Effector memory CD4-positive, alpha-beta T cell (primary cell): Measurements from ENCODE around the gene NUCKS1.

ENCODE experiments used
- DNase-seq, 3 donors: peaks; one replicate each; pipeline ENCODE4 v3.0.0-alpha.2; 2020
- H3K27ac ChIP-seq: 2 replicates; pipeline ENCODE4 v1.7.0; 2013; ENCODE audit warnings: mild to moderate bottlenecking, low read length, moderate library complexity; ENCODE audit not compliant: insufficient read depth, poor library complexity, severe bottlenecking
- H3K27me3 ChIP-seq: replicated peaks from 2 replicates; pipeline ENCODE4 v1.7.0; 2013; ENCODE audit warnings: mild to moderate bottlenecking, low read length; ENCODE audit not compliant: insufficient read depth, control insufficient read depth, poor library complexity, severe bottlenecking
- H3K36me3 ChIP-seq: 2 replicates; pipeline ENCODE4 v1.7.0; 2013; ENCODE audit warnings: mild to moderate bottlenecking, low read length, moderate library complexity; ENCODE audit not compliant: control insufficient read depth, insufficient read depth
- H3K4me1 ChIP-seq: 2 replicates; pipeline ENCODE4 v1.7.0; 2013; ENCODE audit warnings: low read length, mild to moderate bottlenecking; ENCODE audit not compliant: control insufficient read depth, insufficient read depth, poor library complexity, severe bottlenecking
- H3K4me3 ChIP-seq: 2 replicates; pipeline ENCODE4 v1.7.0; 2013; ENCODE audit warnings: low read length, low read depth, mild to moderate bottlenecking; ENCODE audit not compliant: insufficient read depth, poor library complexity, severe bottlenecking
- H3K9me3 ChIP-seq: 2 replicates; pipeline ENCODE4 v1.7.0; 2013; ENCODE audit warnings: mild to moderate bottlenecking, low read length, moderate library complexity; ENCODE audit not compliant: control insufficient read depth

The NUCKS1 gene

GRCh38 chr1:205687242-205687641, 62.7 kb downstream of the NUCKS1 start:
- DNase-seq = no peak
- H3K27me3 ChIP-seq = no peaks in the 10 kb centered on the region
- H3K9me3 ChIP-seq = no peaks in the 10 kb centered on the region
- H3K4me3 ChIP-seq = no peak overlapping the region
- H3K36me3 ChIP-seq = no peaks in the 10 kb centered on the region
- no peaks in the 10 kb centered on the region for H3K4me1 ChIP-seq
- no peak overlapping the region for H3K27ac ChIP-seq

- H3K27ac ChIP-seq = no peak overlapping the region
- H3K4me1 ChIP-seq = peaks cover 10% of the 10 kb centered on the region
- no peaks in the 10 kb centered on the region for H3K27me3 ChIP-seq
- no peak for DNase-seq
- H3K9me3 ChIP-seq = no peaks in the 10 kb centered on the region
- no peaks in the 10 kb centered on the region for H3K36me3 ChIP-seq
- H3K4me3 ChIP-seq = no peak overlapping the region
Measured at GRCh38 chr1:205681364-205681763, 68.6 kb downstream of the NUCKS1 start.

- no peaks in the 10 kb centered on the region for H3K9me3 ChIP-seq
- peaks cover 10% of the 10 kb centered on the region for H3K4me1 ChIP-seq
- DNase-seq = no peak
- no peaks in the 10 kb centered on the region for H3K36me3 ChIP-seq
- H3K27ac ChIP-seq = no peak within 1 kb of the TSS
- peak within 1 kb of the TSS; percentile 67 for H3K4me3 ChIP-seq
- H3K27me3 ChIP-seq = no peaks in the 10 kb centered on the region
Measured at GRCh38 chr1:205680073-205680851, 69.7 kb downstream of the NUCKS1 start, which contains the start of gene SLC45A3. SLC45A3 (minus strand) TSS chr1:205680509; CDS start chr1:205664656, 15,853 bp downstream.

GRCh38 chr1:205678286-205679111, 71.5 kb downstream of the NUCKS1 start:
- Histone ChIP-seq H3K27me3 (no peaks in the 10 kb centered on the region), H3K36me3 (no peaks in the 10 kb centered on the region), H3K27ac (no peak overlapping the region), H3K9me3 (no peaks in the 10 kb centered on the region), H3K4me3 (no peak overlapping the region), H3K4me1 (peaks cover 10% of the 10 kb centered on the region)
- no peak for DNase-seq

- H3K27ac ChIP-seq = no peak overlapping the region
- H3K27me3 ChIP-seq = no peaks in the 10 kb centered on the region
- H3K36me3 ChIP-seq = no peaks in the 10 kb centered on the region
- peaks cover 10% of the 10 kb centered on the region for H3K4me1 ChIP-seq
- no peak overlapping the region for H3K4me3 ChIP-seq
- H3K9me3 ChIP-seq = no peaks in the 10 kb centered on the region
- DNase-seq = no peak
Measured at GRCh38 chr1:205677167-205677566, 72.8 kb downstream of the NUCKS1 start.

- Histone ChIP-seq H3K9me3 (no peaks in the 10 kb centered on the region), H3K4me1 (peaks cover 10% of the 10 kb centered on the region), H3K4me3 (no peak overlapping the region), H3K36me3 (no peaks in the 10 kb centered on the region), H3K27me3 (no peaks in the 10 kb centered on the region), H3K27ac (no peak overlapping the region)
- DNase-seq = no peak
Measured at GRCh38 chr1:205676597-205676996, 73.4 kb downstream of the NUCKS1 start.

GRCh38 chr1:205676002-205676401, 74.0 kb downstream of the NUCKS1 start:
- H3K4me1 ChIP-seq = peaks cover 10% of the 10 kb centered on the region

GRCh38 chr1:205675247-205675646, 74.7 kb downstream of the NUCKS1 start:
- DNase-seq = no peak
- Histone ChIP-seq H3K9me3 (no peaks in the 10 kb centered on the region), H3K36me3 (no peaks in the 10 kb centered on the region), H3K27me3 (no peaks in the 10 kb centered on the region), H3K27ac (no peak overlapping the region), H3K4me3 (no peak overlapping the region), H3K4me1 (peaks cover 8% of the 10 kb centered on the region)

More at GRCh38 chr1:205676002-205676401, 74.0 kb downstream of the NUCKS1 start:
- Histone ChIP-seq H3K4me3 (no peak overlapping the region), H3K27ac (no peak overlapping the region), H3K9me3 (no peaks in the 10 kb centered on the region), H3K36me3 (no peaks in the 10 kb centered on the region), H3K27me3 (no peaks in the 10 kb centered on the region)
- DNase-seq = no peak

GRCh38 chr1:205672970-205673369, 77.0 kb downstream of the NUCKS1 start:
- Histone ChIP-seq H3K27me3 (peaks cover 6% of the 10 kb centered on the region), H3K27ac (no peak overlapping the region), H3K4me3 (no peak overlapping the region), H3K4me1 (no peaks in the 10 kb centered on the region), H3K9me3 (no peaks in the 10 kb centered on the region), H3K36me3 (no peaks in the 10 kb centered on the region)
- no peak for DNase-seq

GRCh38 chr1:205672395-205672889, 77.5 kb downstream of the NUCKS1 start:
- no peak for DNase-seq
- Histone ChIP-seq H3K4me3 (no peak overlapping the region), H3K27me3 (peaks cover 6% of the 10 kb centered on the region)

More at GRCh38 chr1:205672395-205672889, 77.5 kb downstream of the NUCKS1 start:
- H3K36me3 ChIP-seq = no peaks in the 10 kb centered on the region
- no peak overlapping the region for H3K27ac ChIP-seq
- H3K4me1 ChIP-seq = no peaks in the 10 kb centered on the region
- H3K9me3 ChIP-seq = no peaks in the 10 kb centered on the region
